ENCODE measurements around the gene DYNC1LI2. TPM values are rescaled to one million over a fixed set of nuclear protein-coding genes. Genes with fewer than 3 reads are reported as not detected.

DYNC1LI2 gene
- total and polyA plus RNA-seq, 2 donors (not counting 1 experiment from before 2014, with no cell fraction given), result 33.9 to 109 TPM

- peaks cover 30% of the 10 kb centered on the region for H3K27me3 Mint-ChIP-seq
- no peak for TF ChIP-seq EZH2 (IDR thresholded peaks at IDR 0.05; ENCODE audit: borderline replicate concordance, insufficient read depth, low read depth, low read length, poor library complexity, severe bottlenecking)
- peak; percentile 32 for TF ChIP-seq CTCF (IDR thresholded peaks at IDR 0.05)
- peak within 1 kb of the TSS; percentile 99 for H3K4me2 ChIP-seq (replicated peaks; ENCODE audit: low read depth, low read length, poor library complexity, severe bottlenecking)
- intact Hi-C loops (cut with micrococcal nuclease), result loop anchor here (1.0 to 5.0 kb wide), 3 partner anchors 54 to 145 kb away; partner anchors contain the start of genes CKLF and DYNC1LI2
- H3K27ac Mint-ChIP-seq, result peak within 1 kb of the TSS; percentile 15
- H3K4me3 ChIP-seq (ENCODE audit: control extremely low read depth in 1 of 5, extremely low read depth in 1 of 5, insufficient read depth in 1 of 5, low read depth in 2 of 5, low read length in 4 of 5), result peak within 1 kb of the TSS; percentile 34 to 83 (median 57)
- H4K20me1 ChIP-seq (ENCODE audit: control insufficient read depth, insufficient read depth, low read length, poor library complexity, severe bottlenecking), result no peaks in the 10 kb centered on the region
- H3K36me3 ChIP-seq (replicated peaks in 1 of 2; ENCODE audit: control extremely low read depth in 1 of 2, control insufficient read depth in 1 of 2, extremely low read depth in 1 of 2, insufficient read depth in 2 of 2, low read length in 1 of 2), result no peaks in the 10 kb centered on the region
- POLR2A ChIA-PET, result interaction anchor here (0.6 to 0.7 kb wide), 3 partner anchors 17 to 257 kb away, joined by 3 to 12 read pairs (median 7); no protein-coding TSS in a partner anchor
- H3K79me2 ChIP-seq (ENCODE audit: control insufficient read depth, insufficient read depth, low read length), result no peaks in the 10 kb centered on the region
- peaks cover 0 to 53% (median 30%) of the 10 kb centered on the region in 4 experiments for H3K27me3 ChIP-seq (replicated peaks in 1 of 4; ENCODE audit: control extremely low read depth in 1 of 4, control insufficient read depth in 3 of 4, insufficient read depth in 4 of 4, low read length in 3 of 4)
- ATAC-seq (ENCODE audit: low read depth) (peak; percentile 98), DNase-seq (peak; percentile 89)
- peaks cover 17% of the 10 kb centered on the region for H3K4me1 Mint-ChIP-seq
- H3K27ac ChIP-seq (ENCODE audit: low read length in 2 of 2), result no peak within 1 kb of the TSS
- 1% methylated on average over 68 of the region's 84 CpGs for WGBS (ENCODE audit: insufficient coverage)
- peak within 1 kb of the TSS; percentile 88 for H3K4me3 Mint-ChIP-seq
- H2AFZ ChIP-seq (ENCODE audit: insufficient read depth, low read depth, low read length, poor library complexity, severe bottlenecking), result peak within 1 kb of the TSS; percentile 97
- no peaks in the 10 kb centered on the region for H3K9me3 Mint-ChIP-seq (ENCODE audit: insufficient read depth)
- peaks cover 15 to 17% of the 10 kb centered on the region in 2 donors for H3K4me1 ChIP-seq (ENCODE audit: control insufficient read depth in 2 of 2, insufficient read depth in 2 of 2, low read length in 2 of 2)
- CTCF ChIA-PET, result interaction anchor here (1.0 to 1.4 kb wide), 4 partner anchors 44 to 291 kb away, joined by 3 to 4 read pairs (median 4); partner anchors contain the start of gene DYNC1LI2
- peaks cover 0 to 5% (median 0%) of the 10 kb centered on the region in 3 donors for H3K9me3 ChIP-seq (ENCODE audit: control extremely low read depth in 1 of 3, control insufficient read depth in 2 of 3, insufficient read depth in 1 of 3, low read length in 2 of 3)
- H3K9ac ChIP-seq (ENCODE audit: low read length), result peak within 1 kb of the TSS; percentile 73
Measured at GRCh38 chr16:66696669-66697630, 54.5 kb downstream of the DYNC1LI2 start, which contains the start of gene CMTM4. Gene CMTM4 (minus strand): TSS chr16:66696743. CDS start chr16:66696525, 218 bp downstream.
